Testis (tissue), 3 donors: ENCODE results near the gene PITPNC1. TPM values are rescaled to one million over a fixed set of nuclear protein-coding genes. Genes with fewer than 3 reads are reported as not detected.

ENCODE experiments used
- DNase-seq: peaks from one replicate; pipeline ENCODE4 v3.0.0-alpha.2; 2019
- H3K27ac ChIP-seq, 2 donors: fragments of 200-600 bp; sonication (generic); one replicate each; pipeline ENCODE4 v1.5.1; 2019
- H3K27me3 ChIP-seq: fragments of 200-600 bp; sonication (generic); one replicate; pipeline ENCODE4 v1.5.1; 2019
- H3K36me3 ChIP-seq: fragments of 200-600 bp; sonication (generic); one replicate; pipeline ENCODE4 v1.5.1; 2017; ENCODE audit warnings: low read depth; ENCODE audit errors: missing control alignments
- H3K4me1 ChIP-seq: fragments of 200-600 bp; sonication (generic); one replicate; pipeline ENCODE4 v1.5.1; 2019
- H3K4me3 ChIP-seq, 2 donors: fragments of 200-600 bp; sonication (generic); one replicate each; pipeline ENCODE4 v1.5.1; 2017 to 2019
- H3K9me3 ChIP-seq: fragments of 200-600 bp; sonication (generic); one replicate; pipeline ENCODE4 v1.5.1; 2017
- POLR2A ChIP-seq: fragments of 450-650 bp; IDR thresholded peaks from one replicate; pipeline ENCODE4 v1.6.1; 2017; ENCODE audit warnings: antibody characterized with exemption, mild to moderate bottlenecking, moderate library complexity
- WGBS, 2 donors: methylation state at CpG; one replicate each; pipeline ENCODE4 v1.1.5; 2018; 5-methylcytosine and 5-hydroxymethylcytosine counted together
- intact Hi-C: fragments of 100-400 bp; cut with DNase I; formaldehyde crosslinking; loops from one replicate; pipeline ENCODE4 v1.15.1; 2023; ENCODE audit warnings: low total_unique reads
- polyA plus RNA-seq: library from polyadenylated mRNA; stranded (reverse); fragments of 350-450 nt; fragmentation: Illumina TruSeq; extraction: RNeasy Lipid Tissue Mini Kit (QIAGEN cat#74804); gene quantifications from one replicate; pipeline ENCODE4 v1.2.3, GENCODE V29; 2014; ENCODE audit warnings: low read depth, low replicate concordance; ENCODE audit not compliant: insufficient read depth
- total RNA-seq, 2 donors: library from RNA; depleted of rRNA; stranded (reverse); fragments of >200 nt; gene quantifications; one replicate each; pipeline ENCODE4 v1.2.3, GENCODE V29; 2016
- TF ChIP-seq, protein P1 (sequence below), 3 experiments: fragments of 450-650 bp in 2 of 3; fragments of 200-600 bp in 1 of 3; sonication (generic) in 1 of 3; IDR thresholded peaks; one replicate each; pipeline ENCODE4 v1.5.1; 2016 to 2019; ENCODE audit warnings: antibody characterized with exemption in 3 of 3, mild to moderate bottlenecking in 2 of 3, moderate library complexity in 1 of 3

The PITPNC1 gene
- total and polyA plus RNA-seq, 3 donors from 2014 or later, result 8.3 to 12.8 (median 12.2) TPM

DNA sequence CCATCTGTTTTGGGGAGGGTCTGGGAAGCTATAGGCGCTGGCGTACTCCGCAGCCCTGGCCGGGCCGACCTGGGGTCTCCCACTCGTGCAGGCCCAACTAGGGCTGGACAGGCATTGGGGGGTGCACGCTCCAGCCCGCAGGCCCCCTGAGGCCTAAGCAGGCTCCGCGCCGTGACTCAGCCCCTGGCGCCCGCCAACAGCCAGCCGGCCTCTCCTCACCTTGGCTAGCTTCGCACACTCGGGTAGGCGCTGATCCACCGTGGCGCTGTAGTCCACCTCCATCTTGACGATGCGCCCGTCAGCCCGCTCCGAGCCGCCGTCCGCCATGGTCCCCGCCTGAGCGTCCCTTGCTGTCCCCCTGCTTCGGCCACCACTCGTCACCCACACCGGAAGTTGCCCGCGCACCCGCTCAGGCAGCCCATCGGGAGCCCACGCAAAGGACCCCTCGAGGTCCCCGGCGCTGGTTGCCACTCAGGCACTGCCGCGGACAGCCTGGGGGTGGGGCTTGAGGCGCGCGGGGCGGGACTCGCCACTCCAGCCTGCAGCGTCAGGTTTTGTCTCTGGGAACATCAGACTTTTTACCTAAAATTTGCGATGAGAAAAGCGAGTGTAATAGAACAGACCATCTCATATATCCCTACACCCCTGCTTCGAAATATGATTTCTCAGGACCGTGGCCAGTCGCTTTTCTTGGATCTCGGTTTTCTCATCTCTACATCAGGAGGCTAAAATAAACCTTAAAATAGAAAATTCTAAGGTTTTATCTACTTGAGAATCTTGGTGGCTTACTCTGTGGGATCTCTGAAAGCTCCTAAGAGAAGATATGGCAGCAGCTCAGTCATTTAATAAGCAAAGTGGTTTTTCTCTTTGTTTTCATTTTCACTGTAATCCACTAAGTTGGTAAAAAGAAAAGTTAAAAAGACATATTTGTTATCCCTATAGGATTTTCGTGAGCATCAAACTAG, 10.6 kb upstream of the PITPNC1 start, which contains the start of gene PSMD12:
Gene PSMD12, minus strand, starts transcription at position 385 of the 965 bp plus-strand sequence. Its CDS starts 58 bp downstream, at position 327.
- Histone ChIP-seq H3K27me3 (no peaks in the 10 kb centered on the region), H3K27ac (peak within 1 kb of the TSS; percentile 84 to 90), H3K4me3 (peak within 1 kb of the TSS; percentile 82 to 98), H3K4me1 (peaks cover 19% of the 10 kb centered on the region), H3K9me3 (no peaks in the 10 kb centered on the region), H3K36me3 (no peaks in the 10 kb centered on the region)
- peak; percentile 96 for DNase-seq
- 1 to 2% methylated on average over 31 to 46 of the region's 55 CpGs for WGBS, 2 donors
- TF ChIP-seq, protein P1, sequence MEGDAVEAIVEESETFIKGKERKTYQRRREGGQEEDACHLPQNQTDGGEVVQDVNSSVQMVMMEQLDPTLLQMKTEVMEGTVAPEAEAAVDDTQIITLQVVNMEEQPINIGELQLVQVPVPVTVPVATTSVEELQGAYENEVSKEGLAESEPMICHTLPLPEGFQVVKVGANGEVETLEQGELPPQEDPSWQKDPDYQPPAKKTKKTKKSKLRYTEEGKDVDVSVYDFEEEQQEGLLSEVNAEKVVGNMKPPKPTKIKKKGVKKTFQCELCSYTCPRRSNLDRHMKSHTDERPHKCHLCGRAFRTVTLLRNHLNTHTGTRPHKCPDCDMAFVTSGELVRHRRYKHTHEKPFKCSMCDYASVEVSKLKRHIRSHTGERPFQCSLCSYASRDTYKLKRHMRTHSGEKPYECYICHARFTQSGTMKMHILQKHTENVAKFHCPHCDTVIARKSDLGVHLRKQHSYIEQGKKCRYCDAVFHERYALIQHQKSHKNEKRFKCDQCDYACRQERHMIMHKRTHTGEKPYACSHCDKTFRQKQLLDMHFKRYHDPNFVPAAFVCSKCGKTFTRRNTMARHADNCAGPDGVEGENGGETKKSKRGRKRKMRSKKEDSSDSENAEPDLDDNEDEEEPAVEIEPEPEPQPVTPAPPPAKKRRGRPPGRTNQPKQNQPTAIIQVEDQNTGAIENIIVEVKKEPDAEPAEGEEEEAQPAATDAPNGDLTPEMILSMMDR (IDR thresholded peaks at IDR 0.05), result peak in 1 of 3 experiments; percentile 4
- no peak for TF ChIP-seq POLR2A
- intact Hi-C loops, result no loop called here

DNA sequence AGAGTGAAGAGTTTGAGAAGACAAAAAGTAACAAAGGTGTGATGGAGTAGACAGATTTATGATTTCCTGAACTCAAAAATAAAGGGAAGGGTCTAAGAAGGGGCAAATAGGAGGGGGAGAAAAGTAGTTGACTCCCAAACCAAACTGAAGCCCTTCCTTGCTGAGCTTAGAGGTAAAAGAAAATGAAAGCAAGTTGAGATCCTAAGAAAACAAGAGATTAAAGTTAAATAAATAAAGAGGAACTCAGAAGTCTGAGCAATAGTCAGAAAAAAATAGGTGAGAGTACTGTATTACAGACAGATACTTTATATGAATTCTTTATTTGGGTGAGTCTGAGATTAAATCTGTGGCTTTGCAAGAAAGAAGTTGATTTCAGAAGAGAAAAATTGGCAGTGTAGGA, 7.4 kb upstream of the PITPNC1 start:
- Histone ChIP-seq H3K4me1 (peaks cover 7% of the 10 kb centered on the region), H3K27ac (no peak overlapping the region), H3K36me3 (no peaks in the 10 kb centered on the region), H3K4me3 (no peak overlapping the region), H3K27me3 (no peaks in the 10 kb centered on the region), H3K9me3 (no peaks in the 10 kb centered on the region)
- intact Hi-C loops, result loop anchor here (10.0 kb wide), 2 partner anchors 105 to 235 kb away; no protein-coding TSS in a partner anchor
- no peak for DNase-seq
- TF ChIP-seq, protein P1 (IDR thresholded peaks at IDR 0.05), result no peak
- no peak for TF ChIP-seq POLR2A

DNA sequence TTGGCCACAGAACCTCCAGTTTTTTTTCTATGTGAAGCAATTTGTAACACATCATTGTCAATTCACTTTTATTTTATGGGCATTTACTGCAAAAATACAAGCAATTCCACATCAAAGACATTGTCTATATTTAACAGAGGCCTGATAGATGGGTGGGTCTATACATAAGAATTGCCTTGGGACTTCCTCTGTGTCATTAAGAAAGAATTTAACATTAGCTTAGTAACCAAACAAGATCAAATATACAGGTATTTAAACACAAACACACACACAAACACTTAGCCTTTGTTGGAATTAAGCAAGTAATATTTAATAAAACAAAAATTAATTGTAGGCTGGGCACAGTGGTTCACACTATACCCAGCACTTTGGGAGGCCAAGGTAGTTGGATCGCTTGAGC, 4.3 kb upstream of the PITPNC1 start:
- intact Hi-C loops, result loop anchor here (10.0 kb wide), 2 partner anchors 102 to 232 kb away; no protein-coding TSS in a partner anchor
- no peak for DNase-seq
- Histone ChIP-seq H3K27me3 (no peaks in the 10 kb centered on the region), H3K27ac (no peak overlapping the region), H3K36me3 (no peaks in the 10 kb centered on the region), H3K9me3 (no peaks in the 10 kb centered on the region), H3K4me1 (peaks cover 7% of the 10 kb centered on the region), H3K4me3 (no peak overlapping the region)
- WGBS, 2 donors, result 86 to 89% methylated on average over 1 of the region's 1 CpG
- TF ChIP-seq, protein P1 (IDR thresholded peaks at IDR 0.05), result no peak
- TF ChIP-seq POLR2A, result no peak

DNA sequence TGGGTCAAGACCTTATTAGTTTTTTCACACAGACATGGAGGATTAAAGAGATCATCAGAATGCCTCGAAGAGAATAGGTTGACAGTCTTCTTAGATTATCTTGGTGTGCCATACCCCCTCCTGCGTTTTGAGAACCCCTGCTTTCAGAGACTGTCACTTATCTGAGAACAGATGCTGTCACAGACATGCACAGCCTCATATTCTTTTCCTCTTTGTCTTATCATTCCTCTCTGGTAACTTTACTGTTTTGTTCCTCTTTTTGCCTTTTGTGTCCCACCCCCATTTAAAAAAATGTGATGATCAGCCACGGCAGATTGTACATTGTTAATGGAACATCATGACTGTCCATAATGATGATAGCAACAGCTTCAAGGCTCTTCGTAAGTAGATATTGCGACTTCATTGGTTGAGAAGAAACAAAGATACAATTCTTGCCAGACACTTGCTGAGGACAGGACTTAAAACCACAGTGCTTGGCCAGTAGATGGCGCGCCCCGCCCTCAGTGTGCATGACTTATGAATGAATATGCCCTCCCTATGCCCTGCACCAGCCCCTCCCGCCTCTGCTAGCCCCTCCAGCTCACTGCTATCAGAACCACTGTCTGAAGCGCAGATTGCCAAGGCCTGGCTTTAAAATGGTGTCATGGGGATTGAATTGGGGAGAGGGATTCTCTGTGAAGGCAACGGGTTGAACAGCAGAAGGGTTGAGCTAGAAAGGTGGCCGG, 2.6 kb upstream of the PITPNC1 start:
- Histone ChIP-seq H3K36me3 (no peaks in the 10 kb centered on the region), H3K27me3 (no peaks in the 10 kb centered on the region), H3K9me3 (no peaks in the 10 kb centered on the region), H3K4me1 (peaks cover 10% of the 10 kb centered on the region), H3K4me3 (no peak overlapping the region), H3K27ac (no peak overlapping the region)
- TF ChIP-seq, protein P1 (IDR thresholded peaks at IDR 0.05), result peak; percentile 51 to 75 (median 73)
- no peak for TF ChIP-seq POLR2A
- peak; percentile 95 for DNase-seq
- intact Hi-C loops, result loop anchor here (5.0 to 10.0 kb wide), 3 partner anchors 100 to 318 kb away; no protein-coding TSS in a partner anchor
- WGBS, 2 donors, result 30 to 34% methylated on average over 12 of the region's 12 CpGs
